ENCODE data around the gene ETV6. TPM values are rescaled to one million over a fixed set of nuclear protein-coding genes. Genes with fewer than 3 reads are reported as not detected.

ETV6 gene
- total and polyA plus RNA-seq, 12 donors = 2.7 to 33.5 (median 15.2) TPM

DNA sequence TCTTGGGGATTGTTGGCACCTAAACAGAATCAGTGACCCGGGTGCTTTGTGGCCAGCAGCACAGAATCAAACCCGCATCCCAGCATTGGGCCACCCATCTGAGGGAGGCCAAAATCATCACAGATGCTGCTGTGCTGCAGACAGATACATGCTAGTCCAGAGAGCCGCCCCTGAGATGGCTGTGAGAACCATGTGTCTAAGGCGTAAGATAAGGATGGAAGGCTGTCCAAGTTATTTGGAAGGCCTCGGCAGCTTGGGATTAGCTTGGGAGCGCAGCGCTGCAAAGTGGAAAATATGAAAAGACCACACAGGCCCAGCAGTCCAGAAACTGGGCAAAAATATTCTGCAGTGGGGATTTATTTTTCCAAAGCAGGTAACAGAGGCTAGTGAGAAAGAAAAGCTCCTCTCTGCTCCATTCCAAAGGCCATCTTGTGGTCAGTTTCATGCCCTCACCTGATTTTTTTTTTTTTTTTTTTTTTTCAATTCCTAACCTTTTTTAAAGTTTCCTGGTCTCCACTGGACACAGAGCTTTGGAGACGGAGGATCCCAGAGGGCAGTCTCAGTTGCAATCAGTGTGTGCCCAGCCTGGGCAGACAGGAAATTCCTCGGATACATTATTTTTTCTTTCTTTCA is 242.4 kb downstream of the ETV6 start:
- DNase-seq (peak in 1 of 2 donors; percentile 57), ATAC-seq (peak; percentile 75 to 92 (median 88))
- intact Hi-C loops (cut with DNase I) = loop anchor here in 5 of 10 donors (5.0 to 10.0 kb wide), 4 partner anchors 123 to 310 kb away; no protein-coding TSS in a partner anchor
- Histone ChIP-seq H3K27me3 (no peaks in the 10 kb centered on the region), H3K27ac (peak overlapping the region in 6 of 10 donors; percentile 12 to 66 (median 30)), H3K4me3 (no peak overlapping the region), H3K36me3 (peaks cover 0 to 74% (median 12%) of the 10 kb centered on the region in 9 donors), H3K4me1 (peaks cover 0 to 31% (median 11%) of the 10 kb centered on the region in 9 donors), H3K9me3 (no peaks in the 10 kb centered on the region)
- 48 to 52% methylated on average over 9 of the region's 9 CpGs for WGBS, 2 donors
- TF ChIP-seq, protein P1, sequence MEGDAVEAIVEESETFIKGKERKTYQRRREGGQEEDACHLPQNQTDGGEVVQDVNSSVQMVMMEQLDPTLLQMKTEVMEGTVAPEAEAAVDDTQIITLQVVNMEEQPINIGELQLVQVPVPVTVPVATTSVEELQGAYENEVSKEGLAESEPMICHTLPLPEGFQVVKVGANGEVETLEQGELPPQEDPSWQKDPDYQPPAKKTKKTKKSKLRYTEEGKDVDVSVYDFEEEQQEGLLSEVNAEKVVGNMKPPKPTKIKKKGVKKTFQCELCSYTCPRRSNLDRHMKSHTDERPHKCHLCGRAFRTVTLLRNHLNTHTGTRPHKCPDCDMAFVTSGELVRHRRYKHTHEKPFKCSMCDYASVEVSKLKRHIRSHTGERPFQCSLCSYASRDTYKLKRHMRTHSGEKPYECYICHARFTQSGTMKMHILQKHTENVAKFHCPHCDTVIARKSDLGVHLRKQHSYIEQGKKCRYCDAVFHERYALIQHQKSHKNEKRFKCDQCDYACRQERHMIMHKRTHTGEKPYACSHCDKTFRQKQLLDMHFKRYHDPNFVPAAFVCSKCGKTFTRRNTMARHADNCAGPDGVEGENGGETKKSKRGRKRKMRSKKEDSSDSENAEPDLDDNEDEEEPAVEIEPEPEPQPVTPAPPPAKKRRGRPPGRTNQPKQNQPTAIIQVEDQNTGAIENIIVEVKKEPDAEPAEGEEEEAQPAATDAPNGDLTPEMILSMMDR (IDR thresholded peaks at IDR 0.05) = peak in 8 of 9 donors; percentile 17 to 58 (median 44)

DNA sequence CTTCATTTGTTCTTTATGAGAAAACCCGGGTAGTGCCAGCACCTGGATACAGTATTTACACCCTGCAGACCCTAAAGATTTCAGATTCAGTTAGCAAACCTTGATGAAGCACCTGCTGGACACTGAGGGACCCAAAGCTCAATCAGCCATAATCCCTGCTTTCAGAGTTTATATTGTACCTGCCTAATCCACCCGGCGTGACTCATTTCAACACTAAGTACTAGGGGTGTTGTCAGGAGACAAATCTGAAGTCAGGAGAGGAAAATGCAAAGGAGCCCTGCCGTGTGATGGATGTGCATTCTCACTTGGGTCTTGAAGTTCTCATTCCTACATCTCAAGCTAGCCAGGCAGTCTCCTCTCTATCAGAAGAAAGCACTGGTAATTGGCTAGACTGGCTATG is 244.5 kb downstream of the ETV6 start:
- Histone ChIP-seq H3K36me3 (peaks cover 0 to 53% (median 4%) of the 10 kb centered on the region in 9 donors), H3K4me1 (peaks cover 0 to 31% (median 11%) of the 10 kb centered on the region in 9 donors), H3K4me3 (no peak overlapping the region), H3K27me3 (no peaks in the 10 kb centered on the region), H3K27ac (no peak overlapping the region), H3K9me3 (no peaks in the 10 kb centered on the region)
- no peak for ATAC-seq
- TF ChIP-seq, protein P1 (IDR thresholded peaks at IDR 0.05) = no peak
- 95 to 99% methylated on average over 4 of the region's 4 CpGs for WGBS, 2 donors
- intact Hi-C loops (cut with DNase I) = loop anchor here in 5 of 10 donors (5.0 to 10.0 kb wide), 4 partner anchors 121 to 312 kb away; no protein-coding TSS in a partner anchor
- DNase-seq = no peak

DNA sequence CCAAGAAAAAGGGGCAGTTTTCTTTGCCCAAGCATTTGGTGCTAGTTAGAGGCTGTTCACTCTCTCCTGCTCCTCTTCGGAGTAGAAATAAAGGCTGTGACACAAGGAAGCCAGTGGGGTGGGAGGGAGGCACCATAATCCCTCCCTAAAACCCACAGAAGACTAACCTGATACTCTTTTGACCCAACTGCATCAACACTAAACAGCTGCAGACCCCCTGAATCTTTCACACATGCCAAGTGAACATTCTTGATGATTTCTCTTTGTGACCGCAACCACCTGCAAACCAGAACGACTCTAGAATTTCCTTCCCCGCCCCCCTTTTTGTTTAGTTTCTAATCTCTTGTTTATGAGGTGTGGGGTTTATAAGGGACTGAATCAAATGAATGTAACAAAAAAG is 245.4 kb downstream of the ETV6 start:
- TF ChIP-seq, protein P1 (IDR thresholded peaks at IDR 0.05) = no peak
- Histone ChIP-seq H3K4me1 (peaks cover 0 to 31% (median 11%) of the 10 kb centered on the region in 9 donors), H3K27me3 (no peaks in the 10 kb centered on the region), H3K36me3 (peaks cover 0 to 47% (median 4%) of the 10 kb centered on the region in 9 donors), H3K9me3 (no peaks in the 10 kb centered on the region), H3K4me3 (no peak overlapping the region), H3K27ac (no peak overlapping the region)
- intact Hi-C loops (cut with DNase I) = loop anchor here in 5 of 10 donors (5.0 to 10.0 kb wide), 4 partner anchors 120 to 313 kb away; no protein-coding TSS in a partner anchor
- ATAC-seq = no peak
- 87% methylated on average over 4 of the region's 4 CpGs for WGBS, 2 donors
- DNase-seq = no peak

DNA sequence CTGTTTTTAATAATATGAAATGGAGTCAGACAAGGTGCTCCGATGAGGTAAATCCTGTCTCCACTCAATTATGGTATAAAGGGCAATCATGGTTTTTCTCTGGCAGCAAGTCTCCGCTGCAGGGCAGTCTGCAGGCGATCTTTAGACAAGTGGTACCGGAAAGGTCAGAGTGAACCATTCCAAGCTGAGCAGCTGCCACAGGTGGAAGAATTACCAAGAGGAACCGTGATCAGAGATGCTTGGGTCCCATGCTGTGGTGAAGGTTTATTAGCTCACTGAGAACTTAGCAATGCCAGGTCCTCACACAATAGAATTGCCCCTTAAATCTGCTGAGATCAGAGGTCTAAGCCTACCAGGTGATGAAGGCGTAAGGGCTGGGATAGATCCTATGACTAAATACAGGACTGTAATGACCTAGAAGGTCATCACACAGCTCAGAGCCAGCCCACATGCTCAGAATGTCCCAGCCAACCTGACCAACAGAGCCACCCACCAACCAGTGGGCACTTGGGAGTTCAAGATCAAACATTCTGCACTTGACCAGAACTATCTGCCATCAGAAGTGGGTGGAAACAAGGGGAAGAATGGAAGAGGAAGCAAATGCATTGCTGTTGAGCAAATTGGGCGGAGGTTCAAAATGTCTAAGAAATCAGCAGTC is 246.1 kb downstream of the ETV6 start:
- no peak for ATAC-seq
- Histone ChIP-seq H3K9me3 (no peaks in the 10 kb centered on the region), H3K4me1 (peaks cover 0 to 31% (median 11%) of the 10 kb centered on the region in 9 donors), H3K36me3 (peaks cover 0 to 40% (median 4%) of the 10 kb centered on the region in 9 donors), H3K27me3 (no peaks in the 10 kb centered on the region), H3K27ac (peak overlapping the region in 1 of 10 donors; percentile 27), H3K4me3 (no peak overlapping the region)
- DNase-seq = no peak
- TF ChIP-seq, protein P1 (IDR thresholded peaks at IDR 0.05) = no peak
- intact Hi-C loops (cut with DNase I) = loop anchor here in 4 of 10 donors (10.0 kb wide), 2 partner anchors 119 to 311 kb away; no protein-coding TSS in a partner anchor
- 92 to 95% methylated on average over 7 of the region's 7 CpGs for WGBS, 2 donors
